NCI-H446 treated with DMSO at 0.1 percent for 48 hours (cell line): Measurements from ENCODE around the gene PFDN4.

Experiments
- DNase-seq: peaks from one replicate; lab custom pipeline; 2025; lab: John Stamatoyannopoulos, UW

Gene PFDN4, protein sequence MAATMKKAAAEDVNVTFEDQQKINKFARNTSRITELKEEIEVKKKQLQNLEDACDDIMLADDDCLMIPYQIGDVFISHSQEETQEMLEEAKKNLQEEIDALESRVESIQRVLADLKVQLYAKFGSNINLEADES

DNA sequence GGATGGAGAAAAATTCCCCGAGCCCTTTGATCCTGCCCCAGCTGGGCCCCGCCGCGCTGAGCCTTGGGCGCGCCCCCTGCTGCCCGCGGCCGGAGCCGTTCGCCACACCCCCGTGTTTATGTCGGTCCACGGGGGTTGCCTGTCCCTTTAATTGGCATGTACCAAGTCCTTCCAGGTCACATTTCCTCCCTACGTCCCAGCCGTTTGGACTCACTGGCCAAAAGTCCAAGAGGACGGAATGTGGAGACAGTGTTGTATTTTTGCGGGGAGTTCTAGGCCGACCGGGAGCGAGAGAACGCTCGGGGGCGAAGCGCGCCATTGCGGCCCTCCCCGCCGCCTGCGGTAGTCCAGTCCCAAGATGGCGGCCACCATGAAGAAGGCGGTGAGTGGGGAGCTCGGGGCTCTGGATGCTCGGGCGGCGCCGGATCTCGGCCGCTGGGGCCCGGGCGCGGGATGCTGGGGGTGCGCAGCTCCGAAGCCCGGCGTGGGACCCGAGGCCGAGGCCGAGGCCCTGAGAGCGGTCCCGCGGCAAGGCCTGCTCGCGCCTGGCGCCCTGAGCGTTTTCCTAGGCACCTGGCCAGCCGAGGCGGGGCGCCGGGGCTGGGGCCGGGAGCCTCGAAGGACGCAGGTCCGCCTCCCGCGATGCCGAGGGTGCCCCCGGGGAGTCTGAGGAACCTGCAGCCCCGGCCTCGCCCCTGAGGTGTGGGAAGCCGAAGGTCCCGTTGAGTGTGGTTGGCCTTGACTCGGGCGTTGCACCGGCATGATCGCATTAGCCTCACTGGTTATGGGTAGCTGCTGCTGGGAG, at the start of gene PFDN4:
Gene PFDN4 (plus strand): TSS at position 345 of the 805 bp plus-strand sequence. CDS start 14 bp downstream, at position 359.
- DNase-seq = peak; percentile 62

DNA sequence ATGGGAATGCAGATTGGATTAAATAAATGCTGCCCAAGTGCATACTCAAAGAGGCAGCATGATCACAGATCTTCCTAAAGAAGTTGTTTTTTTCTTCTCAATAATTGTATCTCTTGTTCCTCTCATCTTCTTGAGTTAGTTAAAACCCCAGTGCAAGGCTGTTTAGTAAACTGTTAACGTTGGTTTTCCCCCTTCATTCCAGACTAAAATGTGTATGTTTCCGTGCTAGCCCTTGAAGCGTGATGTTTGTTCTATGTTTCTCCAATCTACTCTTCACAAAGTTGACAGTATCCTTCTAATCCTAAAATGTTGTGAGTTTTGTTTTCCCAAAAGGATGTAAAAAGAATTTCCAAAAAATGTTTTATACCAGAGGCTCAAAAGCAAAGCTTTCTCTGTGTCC, 49.7 kb upstream of the PFDN4 start:
- DNase-seq = no peak

DNA sequence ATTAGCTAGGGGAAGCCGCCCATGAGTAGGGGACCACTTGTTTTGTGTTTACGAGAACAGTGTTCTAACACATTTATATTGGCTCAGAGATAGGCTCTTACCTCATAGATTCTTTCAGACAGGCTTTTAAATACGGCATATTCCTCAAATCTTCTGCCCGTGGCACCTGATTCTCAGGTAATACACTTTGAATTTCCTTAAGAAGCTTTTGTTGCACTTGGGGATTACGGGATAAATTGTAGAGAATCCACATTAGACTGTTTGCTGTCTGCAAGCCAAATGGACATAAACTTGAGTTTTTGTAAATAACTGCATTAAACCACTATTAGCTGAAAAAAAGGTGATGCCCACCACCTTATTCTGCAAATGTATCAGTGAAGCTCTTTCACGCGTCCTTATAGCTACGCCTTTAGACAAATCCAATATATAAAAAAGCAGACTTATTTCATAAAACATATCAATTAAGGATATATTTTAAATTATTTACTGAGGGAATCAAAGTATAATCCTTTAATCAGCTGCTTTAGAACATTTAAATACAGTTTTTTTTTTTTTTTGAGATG, 49.0 kb upstream of the PFDN4 start:
- no peak for DNase-seq

DNA sequence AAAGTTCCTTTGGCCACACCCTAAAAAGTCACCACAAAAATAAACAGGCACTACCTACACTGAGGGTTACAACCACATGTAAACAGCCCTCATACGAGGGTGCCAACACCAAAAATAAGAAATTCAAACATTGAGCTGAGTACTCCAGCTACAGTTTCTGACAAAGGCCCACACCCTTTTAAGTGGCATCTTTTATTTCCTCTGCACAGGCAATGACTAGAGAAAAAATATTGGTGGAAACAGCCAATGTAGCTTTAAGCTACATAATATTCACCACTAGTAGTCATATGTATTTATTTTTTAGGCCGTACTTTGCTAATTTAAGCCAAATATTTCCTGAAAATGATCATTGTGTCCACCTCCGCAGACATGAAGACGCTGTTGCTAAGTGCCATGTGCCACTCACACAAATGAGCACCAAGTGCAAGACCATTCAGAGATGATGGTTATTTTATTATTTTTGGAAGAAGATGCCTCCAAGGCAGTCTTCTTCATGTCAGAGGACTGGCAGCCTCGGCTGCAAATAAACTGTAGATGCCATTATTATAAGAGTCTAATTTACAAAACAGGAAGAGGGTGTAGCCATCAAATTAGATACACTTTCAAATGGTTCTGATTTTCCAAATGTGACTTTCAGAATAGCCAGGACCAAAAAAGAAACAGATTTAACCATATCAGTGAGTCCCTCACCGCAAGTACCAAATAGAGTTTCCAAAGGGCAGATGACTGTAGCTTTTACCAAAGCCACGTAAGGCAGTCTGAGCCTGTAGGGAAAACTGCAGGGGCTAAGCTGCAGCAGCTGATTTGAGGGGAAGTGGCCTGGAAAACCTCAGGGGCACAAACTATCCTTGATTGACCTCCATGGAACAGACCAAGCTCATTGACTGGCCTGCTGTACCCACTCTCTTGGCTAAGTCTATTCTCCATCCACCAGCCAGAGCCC, 47.6 kb upstream of the PFDN4 start:
- DNase-seq = no peak

DNA sequence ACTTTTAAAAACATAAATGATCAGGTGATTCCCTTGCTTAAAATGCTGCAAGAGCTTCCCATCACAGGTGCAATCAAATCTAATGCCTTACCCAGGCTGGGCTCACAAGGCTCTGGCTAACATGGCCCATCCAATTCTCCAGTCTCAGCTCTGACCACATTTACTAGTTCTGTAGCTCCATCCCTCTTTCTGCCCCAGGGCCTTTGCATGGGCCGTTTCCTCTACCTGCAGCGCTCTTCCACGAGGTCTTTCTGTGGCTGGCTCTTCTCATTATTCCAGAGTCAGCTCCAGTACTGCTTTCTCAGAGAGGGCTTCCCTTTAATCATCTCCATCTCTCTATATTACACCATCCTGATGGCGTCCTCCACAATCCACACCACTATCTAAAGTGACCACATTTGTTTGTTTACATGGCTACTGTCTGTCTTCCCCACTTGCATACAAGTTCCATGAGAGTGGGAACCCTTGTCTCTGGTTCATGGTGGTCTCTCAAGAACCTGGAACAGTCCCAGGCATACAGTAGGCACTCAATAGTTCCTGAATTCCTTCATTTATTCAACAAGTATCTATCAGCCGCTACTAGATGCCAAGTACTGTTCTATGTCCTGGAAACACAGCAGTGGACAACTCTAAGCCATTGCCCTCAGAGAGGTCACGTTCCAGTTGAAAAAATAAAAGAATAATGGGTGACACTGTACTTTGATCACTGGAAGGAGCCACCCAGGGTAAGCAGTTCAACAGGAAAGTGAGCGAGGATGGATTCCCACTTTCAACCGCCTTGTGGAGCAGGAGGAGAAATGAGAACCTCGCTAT, 46.7 kb upstream of the PFDN4 start:
- no peak for DNase-seq

DNA sequence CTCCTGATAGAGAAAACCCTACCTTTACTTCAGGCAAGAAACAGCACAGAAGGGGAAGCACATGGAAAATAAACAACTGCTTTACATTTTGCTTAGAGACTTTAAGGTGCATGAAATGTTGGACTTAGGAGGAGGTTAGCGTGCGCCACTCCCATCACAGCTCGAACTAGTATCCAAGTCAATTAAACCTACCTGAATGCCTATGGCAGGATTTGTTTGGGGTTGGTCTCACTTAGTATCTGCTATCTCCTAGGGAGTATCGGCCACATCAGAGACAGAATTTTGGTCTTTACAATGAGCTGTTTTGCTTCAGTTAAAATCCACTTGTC, 46.1 kb upstream of the PFDN4 start:
- no peak for DNase-seq

DNA sequence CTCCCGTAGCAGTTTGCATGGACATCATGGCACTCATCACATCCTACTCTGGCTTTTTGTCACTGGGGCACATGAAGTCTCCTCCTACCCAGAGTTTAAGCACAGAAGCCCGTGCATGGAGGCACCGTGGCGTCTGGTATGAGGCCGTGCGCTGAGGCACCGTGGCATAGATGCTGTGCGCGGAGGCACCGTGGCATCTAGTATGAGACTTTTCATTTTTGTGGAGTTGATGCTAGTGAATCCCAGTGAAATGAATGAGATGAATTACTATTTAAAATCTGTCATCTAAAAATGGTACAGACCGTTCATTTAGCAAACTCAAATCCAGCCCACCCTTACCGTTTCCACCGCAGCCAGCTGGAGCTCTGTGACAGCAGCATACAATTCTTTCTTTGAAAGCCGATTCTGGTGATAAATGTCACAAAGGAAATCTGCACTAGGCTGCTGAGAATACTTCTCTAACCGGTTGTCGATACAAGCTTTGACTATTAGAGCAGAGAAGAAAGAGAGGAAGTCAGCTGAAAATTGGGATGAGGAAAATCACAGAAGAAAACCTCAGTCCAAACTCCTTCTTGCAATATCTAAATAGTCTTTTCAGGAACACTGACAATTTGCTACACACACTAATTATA, 45.4 kb upstream of the PFDN4 start:
- no peak for DNase-seq

DNA sequence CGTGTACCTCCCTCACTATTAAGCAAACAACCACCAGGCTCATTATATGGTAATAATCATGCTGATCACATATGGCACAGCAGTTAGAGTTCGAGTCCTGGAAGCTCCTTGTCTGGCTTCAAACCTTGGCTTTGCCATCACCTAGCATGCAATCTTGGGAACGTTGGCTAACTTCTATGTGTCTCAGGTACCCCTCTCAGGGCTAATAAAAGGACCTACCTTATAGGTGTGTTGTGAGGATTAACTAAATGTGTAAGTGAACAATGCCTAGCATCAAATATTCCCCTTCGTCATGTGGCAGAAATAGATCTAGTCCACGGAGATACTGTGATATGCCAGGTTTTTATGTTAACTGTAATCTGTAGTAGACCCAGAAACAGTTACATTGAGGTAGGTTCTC, 44.5 kb upstream of the PFDN4 start:
- DNase-seq = no peak

DNA sequence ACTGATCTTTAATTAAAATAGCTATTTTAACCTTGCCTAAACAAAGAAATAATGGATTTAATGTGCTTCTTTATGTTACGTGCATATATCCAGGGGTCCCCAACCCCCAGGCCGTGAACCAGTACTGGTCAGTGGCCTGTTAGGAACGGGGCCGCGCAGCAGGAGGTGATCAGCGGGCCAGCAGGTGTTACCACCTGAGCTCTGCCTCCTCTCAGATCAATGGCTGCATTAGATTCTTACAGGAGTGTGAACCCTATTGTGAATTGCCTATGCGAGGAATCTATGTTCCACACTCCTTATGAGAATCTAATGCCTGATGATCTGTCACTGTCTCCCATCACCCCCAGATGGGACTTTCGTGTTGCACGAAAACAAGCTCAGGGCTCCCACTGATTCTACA, 42.9 kb upstream of the PFDN4 start:
- DNase-seq = no peak

DNA sequence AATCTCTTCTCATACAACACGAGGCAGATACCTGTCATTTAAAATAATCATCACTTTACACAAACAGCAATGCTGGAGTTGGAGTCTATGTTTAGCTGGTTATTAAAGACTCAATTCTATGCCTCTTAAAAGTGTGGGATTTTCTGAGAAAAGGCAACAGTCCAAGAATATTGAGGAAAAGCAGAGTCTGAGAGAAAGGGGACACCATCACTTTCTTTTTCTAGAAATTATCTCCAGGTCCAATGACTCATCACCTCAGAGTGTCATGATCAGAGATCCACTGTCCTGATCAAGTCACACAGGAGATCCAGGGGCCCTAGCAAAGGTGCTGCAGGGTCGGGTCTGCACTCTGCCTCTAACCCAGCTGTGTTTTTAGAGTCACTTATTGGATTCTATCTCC, 42.1 kb upstream of the PFDN4 start:
- DNase-seq = no peak

DNA sequence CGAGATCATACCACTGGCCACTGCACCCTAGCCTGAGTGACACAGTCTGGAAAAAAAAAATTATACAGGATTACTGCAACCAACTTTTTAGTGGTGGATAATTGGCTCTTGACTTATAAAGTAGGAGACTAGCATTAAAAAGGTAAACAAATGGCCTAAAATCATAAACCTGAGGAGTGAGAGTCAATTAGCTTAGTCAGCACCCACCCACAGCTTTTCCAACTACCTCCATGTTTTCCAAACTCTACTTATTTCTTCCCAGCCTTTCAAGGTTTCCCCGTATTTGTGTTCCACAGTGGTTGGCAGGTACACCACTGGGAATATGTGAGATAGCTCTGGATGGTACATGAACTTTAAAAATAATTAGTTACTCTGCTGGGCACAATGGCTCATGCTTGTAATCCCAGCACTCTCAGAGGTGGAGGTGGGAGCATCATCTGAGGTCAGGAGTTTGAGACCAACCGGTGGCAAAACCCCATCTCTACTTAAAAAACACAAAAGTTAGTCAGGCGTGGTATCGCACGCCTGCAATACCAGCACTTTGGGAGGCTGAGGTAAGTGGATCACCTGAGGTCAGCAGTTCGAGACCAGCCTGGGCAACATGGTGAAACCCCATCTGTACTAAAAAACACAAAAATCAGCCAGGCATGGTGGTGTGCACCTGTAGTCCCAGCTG, 40.8 kb upstream of the PFDN4 start:
- no peak for DNase-seq

DNA sequence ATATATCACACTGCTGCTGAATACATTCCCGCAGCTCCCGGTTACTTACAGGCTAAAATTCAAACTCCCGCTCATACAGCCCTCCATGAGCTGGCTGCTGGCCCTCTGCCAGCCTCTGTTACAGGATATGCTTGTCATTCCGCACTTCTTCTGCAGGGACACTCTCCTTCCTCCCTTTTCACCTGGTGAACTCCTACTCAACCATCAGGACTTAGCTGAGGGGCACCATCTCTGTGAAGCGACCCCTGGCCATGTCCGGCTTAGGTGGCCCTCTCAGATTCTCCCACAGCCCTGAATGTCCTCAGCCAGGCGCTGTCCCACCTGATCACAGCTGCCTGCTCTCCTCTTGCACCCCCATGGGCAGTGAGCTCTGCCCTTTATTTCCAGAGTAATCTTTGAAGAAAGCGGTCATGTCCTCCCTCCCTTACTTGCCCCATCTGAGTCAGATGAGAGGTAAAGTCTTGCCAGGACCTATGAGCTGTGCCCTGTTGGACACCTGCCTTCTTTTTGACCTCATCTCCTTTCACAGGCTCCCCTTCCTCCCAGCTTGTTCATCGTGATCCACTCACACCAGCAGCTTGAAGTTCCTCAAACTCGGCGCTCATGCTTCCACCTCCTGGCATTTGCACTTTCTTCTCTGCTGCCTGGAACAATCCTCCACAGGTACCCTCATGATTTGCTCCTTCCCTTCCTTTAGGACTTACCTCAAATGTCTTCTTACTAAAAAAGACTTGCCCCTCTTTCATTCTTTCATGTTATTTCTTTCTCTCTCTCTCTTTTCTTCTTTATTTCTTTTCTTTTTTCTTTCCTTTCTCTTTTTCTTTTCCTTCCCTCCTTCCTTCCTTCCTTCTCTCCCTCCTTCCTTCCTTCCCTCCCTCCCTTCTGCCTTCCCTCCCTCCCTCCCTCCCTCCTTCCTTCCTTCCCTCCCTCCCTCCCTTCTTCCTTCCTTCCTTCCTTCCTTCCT, 39.7 kb upstream of the PFDN4 start:
- DNase-seq = no peak

DNA sequence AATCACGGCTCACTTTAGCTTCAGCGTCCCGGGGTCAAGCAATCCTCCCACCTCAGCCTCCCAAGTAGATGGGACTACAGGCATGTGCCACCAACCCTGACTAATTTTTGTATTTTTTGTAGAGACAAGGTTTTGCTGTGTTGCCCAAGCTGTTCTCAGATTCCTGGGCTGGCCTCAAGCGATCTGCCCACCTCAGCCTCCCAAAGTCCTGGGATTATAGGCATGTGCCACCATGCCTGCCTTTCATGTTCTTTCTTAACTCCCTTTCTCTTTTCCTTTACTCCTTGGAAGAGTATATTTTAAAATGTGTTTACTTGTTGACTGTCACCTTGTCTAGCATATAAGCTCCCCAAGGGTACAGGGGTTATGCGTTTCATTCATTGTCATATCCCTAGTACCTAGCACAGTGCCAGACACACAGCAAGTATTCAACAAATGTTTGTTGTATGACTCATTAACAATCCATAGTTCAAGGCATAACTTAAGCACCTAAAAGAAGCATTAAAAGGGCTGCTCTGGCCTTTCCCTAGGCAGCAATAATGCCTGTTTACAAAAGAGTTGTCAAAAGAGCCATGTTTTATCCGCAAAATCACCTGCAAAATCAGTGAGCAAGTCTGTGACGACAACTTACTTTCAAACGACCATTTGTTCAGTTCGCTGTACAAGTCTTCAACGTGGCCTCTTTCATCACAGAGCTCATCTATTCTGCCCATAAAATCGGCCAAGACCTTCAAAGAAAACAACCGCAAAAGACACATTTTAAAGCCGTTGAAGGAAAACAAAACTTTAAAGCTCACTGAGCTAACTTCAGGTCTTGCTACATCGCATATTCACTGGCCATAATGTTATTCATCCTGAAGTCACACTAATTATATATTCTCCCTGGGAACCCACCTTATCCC, 38.7 kb upstream of the PFDN4 start:
- no peak for DNase-seq

DNA sequence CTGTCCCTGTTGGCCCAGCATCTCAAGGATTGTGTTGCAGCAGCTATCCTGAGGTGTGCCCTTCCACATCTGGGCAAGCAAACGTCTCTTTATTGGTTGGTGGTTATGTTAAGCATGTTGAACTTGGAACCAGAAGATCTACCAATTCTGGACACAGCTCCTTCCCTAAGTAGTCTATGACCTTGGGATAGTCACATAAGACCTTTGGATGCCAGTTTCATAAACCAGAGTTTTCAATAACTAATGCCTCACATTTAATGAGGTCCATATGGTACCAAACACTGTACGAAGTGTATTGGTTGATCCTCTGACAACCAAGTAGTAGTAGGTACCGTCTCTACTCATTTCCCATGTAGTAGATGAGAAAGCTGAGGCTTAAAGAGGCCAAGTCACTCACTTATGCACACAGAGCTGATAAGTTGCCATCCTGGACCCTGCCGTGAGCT, 37.8 kb upstream of the PFDN4 start:
- no peak for DNase-seq

DNA sequence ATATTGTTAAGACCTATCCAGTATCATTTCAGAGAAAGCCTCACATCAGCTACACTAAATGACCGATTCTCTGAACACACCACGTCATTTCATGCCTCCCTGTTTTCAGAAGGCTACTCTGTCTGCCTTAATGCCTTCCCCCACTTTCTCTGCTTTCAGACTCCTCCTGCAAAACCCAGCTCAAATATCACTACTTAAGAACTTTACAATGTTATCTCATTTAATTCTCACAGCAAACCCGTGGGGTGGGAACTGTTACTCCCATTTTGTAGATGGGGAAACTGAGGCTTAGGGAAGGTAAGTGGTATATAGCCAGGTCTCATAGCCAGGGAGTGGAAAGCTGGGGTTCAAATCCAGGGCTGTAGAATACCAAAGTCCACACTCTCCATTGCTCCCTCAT, 36.9 kb upstream of the PFDN4 start:
- DNase-seq = no peak

DNA sequence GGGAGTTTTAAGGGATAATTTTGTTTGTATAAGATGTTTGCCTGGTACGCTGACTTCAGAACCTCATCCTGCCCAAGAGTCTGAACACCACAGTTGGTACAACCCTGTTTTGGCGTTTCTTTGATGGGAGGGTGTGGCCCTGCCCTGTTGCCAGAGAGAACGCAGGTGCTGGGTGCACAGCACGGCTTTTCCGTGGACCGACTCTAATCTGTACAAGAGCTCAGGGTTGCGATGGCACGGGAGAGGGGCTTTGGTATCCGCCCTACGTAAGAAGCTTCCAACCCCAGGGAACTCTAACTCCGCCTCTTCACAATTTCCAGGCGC, 35.4 kb upstream of the PFDN4 start:
- no peak for DNase-seq

DNA sequence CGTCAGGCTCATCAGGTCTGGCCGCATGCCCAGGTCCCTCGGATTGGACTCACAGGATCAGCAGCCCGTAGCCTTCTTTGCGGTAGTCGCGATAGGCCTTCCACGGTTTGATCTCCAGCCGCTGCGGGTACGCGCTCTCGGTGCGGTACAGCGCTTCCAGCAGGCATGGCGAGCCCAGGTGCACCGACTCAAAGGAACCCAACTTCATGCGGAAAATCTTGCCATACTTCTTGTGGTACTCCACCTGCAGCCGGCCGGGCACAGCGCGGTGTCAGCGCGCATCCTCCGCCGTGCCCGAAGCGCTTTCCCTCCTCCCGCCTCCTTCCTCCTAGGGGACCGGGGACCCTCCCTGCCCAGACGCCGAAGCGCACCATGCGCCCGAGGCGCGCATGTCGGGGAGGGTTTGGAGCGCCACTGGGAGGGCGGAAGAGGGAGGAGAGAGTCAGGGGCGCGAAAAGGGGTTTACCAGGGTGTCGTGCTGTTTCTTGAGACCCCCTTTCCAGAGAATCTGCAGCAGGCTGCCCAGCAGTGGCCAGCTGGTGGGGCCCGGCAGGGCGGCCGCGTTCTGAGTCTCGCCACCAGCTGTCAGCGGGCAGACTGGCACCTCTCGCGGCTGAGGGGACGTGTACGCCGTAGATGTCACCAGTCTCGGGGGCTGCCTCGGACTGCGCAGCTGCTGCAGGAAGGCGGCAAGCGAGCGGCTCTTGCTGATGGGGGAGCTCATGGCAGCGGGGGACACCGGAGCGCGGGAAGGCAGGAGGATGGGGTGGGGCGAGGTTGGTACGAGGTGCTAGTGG, 34.8 kb upstream of the PFDN4 start:
- DNase-seq = no peak
